ENCODE data around the gene EXOC2.

EXOC2 gene

DNA sequence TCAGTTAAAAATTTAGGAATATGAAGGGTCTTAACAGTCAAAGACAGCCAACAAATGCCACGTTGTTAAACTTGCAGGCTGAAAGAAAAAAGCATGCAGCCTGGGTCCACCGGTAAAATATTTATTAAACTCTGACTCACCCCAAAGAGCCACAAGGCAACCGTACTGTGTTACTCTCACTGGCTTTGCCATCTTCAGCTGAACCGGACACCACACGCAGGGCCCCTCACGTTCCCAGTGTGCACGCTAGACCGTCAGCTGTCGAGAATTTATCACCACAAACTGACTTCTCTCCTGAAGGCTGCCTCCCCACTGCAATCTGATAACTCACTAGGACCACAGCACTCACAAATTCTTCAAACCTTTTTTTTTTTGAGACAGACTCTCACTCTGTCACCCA, 66.7 kb downstream of the EXOC2 start (continued):
- TF ChIP-seq, protein P1, sequence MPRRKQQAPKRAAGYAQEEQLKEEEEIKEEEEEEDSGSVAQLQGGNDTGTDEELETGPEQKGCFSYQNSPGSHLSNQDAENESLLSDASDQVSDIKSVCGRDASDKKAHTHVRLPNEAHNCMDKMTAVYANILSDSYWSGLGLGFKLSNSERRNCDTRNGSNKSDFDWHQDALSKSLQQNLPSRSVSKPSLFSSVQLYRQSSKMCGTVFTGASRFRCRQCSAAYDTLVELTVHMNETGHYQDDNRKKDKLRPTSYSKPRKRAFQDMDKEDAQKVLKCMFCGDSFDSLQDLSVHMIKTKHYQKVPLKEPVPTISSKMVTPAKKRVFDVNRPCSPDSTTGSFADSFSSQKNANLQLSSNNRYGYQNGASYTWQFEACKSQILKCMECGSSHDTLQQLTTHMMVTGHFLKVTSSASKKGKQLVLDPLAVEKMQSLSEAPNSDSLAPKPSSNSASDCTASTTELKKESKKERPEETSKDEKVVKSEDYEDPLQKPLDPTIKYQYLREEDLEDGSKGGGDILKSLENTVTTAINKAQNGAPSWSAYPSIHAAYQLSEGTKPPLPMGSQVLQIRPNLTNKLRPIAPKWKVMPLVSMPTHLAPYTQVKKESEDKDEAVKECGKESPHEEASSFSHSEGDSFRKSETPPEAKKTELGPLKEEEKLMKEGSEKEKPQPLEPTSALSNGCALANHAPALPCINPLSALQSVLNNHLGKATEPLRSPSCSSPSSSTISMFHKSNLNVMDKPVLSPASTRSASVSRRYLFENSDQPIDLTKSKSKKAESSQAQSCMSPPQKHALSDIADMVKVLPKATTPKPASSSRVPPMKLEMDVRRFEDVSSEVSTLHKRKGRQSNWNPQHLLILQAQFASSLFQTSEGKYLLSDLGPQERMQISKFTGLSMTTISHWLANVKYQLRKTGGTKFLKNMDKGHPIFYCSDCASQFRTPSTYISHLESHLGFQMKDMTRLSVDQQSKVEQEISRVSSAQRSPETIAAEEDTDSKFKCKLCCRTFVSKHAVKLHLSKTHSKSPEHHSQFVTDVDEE (CRISPR knock-in tag; IDR thresholded peaks at IDR 0.05), result no peak

DNA sequence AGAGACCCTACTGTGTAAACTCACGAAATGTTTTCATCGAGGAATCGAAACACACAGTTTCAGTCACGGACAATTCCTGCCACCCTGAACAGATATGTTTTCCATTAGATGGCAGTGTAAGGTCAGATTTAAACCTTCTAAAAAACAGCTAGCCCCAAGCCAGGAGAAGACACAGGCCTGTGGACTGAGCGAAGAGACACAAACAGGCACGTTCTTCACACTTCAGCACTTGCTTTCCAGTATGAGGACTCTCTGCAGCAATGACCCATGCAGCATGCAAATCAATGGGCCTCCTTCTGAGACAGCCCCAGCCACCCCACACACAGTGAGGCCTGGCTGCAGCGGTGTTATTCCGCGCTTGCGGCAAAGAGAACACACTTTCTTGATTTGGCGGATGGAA, 68.0 kb downstream of the EXOC2 start:
- TF ChIP-seq, protein P2, sequence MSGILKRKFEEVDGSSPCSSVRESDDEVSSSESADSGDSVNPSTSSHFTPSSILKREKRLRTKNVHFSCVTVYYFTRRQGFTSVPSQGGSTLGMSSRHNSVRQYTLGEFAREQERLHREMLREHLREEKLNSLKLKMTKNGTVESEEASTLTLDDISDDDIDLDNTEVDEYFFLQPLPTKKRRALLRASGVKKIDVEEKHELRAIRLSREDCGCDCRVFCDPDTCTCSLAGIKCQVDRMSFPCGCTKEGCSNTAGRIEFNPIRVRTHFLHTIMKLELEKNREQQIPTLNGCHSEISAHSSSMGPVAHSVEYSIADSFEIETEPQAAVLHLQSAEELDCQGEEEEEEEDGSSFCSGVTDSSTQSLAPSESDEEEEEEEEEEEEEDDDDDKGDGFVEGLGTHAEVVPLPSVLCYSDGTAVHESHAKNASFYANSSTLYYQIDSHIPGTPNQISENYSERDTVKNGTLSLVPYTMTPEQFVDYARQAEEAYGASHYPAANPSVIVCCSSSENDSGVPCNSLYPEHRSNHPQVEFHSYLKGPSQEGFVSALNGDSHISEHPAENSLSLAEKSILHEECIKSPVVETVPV (CRISPR knock-in tag; IDR thresholded peaks at IDR 0.05), result no peak
- TF ChIP-seq GLIS3 (CRISPR knock-in tag; IDR thresholded peaks at IDR 0.05), result no peak
- TF ChIP-seq ZNF8 (CRISPR knock-in tag; IDR thresholded peaks at IDR 0.05), result no peak
- no peak for TF ChIP-seq ZNF70 (CRISPR knock-in tag; IDR thresholded peaks at IDR 0.05)
- no peak for TF ChIP-seq ZC3H10 (CRISPR knock-in tag; IDR thresholded peaks at IDR 0.05)
- no peak for TF ChIP-seq ISL1 (CRISPR knock-in tag; IDR thresholded peaks at IDR 0.05)
- no peak for TF ChIP-seq TOX (CRISPR knock-in tag; IDR thresholded peaks at IDR 0.05; ENCODE audit: borderline replicate concordance)
- TF ChIP-seq, protein P3, sequence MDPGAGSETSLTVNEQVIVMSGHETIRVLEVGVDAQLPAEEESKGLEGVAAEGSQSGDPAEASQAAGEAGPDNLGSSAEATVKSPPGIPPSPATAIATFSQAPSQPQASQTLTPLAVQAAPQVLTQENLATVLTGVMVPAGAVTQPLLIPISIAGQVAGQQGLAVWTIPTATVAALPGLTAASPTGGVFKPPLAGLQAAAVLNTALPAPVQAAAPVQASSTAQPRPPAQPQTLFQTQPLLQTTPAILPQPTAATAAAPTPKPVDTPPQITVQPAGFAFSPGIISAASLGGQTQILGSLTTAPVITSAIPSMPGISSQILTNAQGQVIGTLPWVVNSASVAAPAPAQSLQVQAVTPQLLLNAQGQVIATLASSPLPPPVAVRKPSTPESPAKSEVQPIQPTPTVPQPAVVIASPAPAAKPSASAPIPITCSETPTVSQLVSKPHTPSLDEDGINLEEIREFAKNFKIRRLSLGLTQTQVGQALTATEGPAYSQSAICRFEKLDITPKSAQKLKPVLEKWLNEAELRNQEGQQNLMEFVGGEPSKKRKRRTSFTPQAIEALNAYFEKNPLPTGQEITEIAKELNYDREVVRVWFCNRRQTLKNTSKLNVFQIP (CRISPR knock-in tag; IDR thresholded peaks at IDR 0.05; ENCODE audit: borderline replicate concordance, low read depth), result no peak
- no peak for TF ChIP-seq TCF4 (CRISPR knock-in tag; IDR thresholded peaks at IDR 0.05; ENCODE audit: borderline replicate concordance)
- TF ChIP-seq, protein P4, sequence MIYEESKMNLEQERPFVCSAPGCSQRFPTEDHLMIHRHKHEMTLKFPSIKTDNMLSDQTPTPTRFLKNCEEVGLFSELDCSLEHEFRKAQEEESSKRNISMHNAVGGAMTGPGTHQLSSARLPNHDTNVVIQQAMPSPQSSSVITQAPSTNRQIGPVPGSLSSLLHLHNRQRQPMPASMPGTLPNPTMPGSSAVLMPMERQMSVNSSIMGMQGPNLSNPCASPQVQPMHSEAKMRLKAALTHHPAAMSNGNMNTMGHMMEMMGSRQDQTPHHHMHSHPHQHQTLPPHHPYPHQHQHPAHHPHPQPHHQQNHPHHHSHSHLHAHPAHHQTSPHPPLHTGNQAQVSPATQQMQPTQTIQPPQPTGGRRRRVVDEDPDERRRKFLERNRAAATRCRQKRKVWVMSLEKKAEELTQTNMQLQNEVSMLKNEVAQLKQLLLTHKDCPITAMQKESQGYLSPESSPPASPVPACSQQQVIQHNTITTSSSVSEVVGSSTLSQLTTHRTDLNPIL (CRISPR knock-in tag; IDR thresholded peaks at IDR 0.05; ENCODE audit: low read depth), result no peak
- peak; percentile 41; the same call in 2 of the 3 replicates for ATAC-seq

DNA sequence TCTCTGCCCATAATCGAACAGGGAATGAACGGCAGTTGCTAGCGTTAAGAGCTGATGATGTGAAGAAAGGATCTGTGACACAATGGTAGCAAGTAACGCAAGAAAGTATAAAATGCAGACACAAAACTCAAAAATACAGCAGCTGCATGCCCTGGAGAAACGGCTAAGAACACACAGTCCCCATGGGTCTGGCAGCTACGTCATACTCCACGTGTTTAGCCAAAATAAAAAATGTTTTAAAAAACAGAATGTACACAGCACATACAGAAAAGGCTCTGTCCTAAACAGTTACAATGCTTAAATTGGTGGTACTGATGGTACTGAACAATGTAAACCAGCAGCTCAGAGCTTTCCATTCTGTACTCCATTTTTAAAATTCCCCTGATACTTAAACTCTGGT, 70.5 kb downstream of the EXOC2 start:
- TF ChIP-seq TOX (CRISPR knock-in tag; IDR thresholded peaks at IDR 0.05; ENCODE audit: borderline replicate concordance) (no peak), ISL1 (CRISPR knock-in tag; IDR thresholded peaks at IDR 0.05) (no peak), PPARA (CRISPR knock-in tag; IDR thresholded peaks at IDR 0.05; ENCODE audit: borderline replicate concordance) (no peak), ZC3H10 (CRISPR knock-in tag; IDR thresholded peaks at IDR 0.05) (no peak), ESRRG (CRISPR knock-in tag; IDR thresholded peaks at IDR 0.05) (no peak), ZNF565 (CRISPR knock-in tag; conservative IDR thresholded peaks at IDR 0.05; ENCODE audit: low read depth) (no peak), RARB (CRISPR knock-in tag; IDR thresholded peaks at IDR 0.05) (no peak), GLIS3 (CRISPR knock-in tag; IDR thresholded peaks at IDR 0.05) (no peak), TCF4 (CRISPR knock-in tag; IDR thresholded peaks at IDR 0.05; ENCODE audit: borderline replicate concordance) (no peak), CSDC2 (CRISPR knock-in tag; IDR thresholded peaks at IDR 0.05) (no peak), ZFP3 (CRISPR knock-in tag; IDR thresholded peaks at IDR 0.05) (no peak), ZFP30 (CRISPR knock-in tag; IDR thresholded peaks at IDR 0.05) (no peak)
- TF ChIP-seq, protein P3 (CRISPR knock-in tag; IDR thresholded peaks at IDR 0.05; ENCODE audit: borderline replicate concordance, low read depth), result no peak
- TF ChIP-seq, protein P1 (CRISPR knock-in tag; IDR thresholded peaks at IDR 0.05), result no peak
- TF ChIP-seq, protein P5, sequence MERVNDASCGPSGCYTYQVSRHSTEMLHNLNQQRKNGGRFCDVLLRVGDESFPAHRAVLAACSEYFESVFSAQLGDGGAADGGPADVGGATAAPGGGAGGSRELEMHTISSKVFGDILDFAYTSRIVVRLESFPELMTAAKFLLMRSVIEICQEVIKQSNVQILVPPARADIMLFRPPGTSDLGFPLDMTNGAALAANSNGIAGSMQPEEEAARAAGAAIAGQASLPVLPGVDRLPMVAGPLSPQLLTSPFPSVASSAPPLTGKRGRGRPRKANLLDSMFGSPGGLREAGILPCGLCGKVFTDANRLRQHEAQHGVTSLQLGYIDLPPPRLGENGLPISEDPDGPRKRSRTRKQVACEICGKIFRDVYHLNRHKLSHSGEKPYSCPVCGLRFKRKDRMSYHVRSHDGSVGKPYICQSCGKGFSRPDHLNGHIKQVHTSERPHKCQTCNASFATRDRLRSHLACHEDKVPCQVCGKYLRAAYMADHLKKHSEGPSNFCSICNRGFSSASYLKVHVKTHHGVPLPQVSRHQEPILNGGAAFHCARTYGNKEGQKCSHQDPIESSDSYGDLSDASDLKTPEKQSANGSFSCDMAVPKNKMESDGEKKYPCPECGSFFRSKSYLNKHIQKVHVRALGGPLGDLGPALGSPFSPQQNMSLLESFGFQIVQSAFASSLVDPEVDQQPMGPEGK (CRISPR knock-in tag; IDR thresholded peaks at IDR 0.05; ENCODE audit: borderline replicate concordance), result no peak
- TF ChIP-seq, protein P4 (CRISPR knock-in tag; IDR thresholded peaks at IDR 0.05; ENCODE audit: low read depth), result no peak
- TF ChIP-seq, protein P2 (CRISPR knock-in tag; IDR thresholded peaks at IDR 0.05), result no peak
- no peak for ATAC-seq

All from SK-N-SH treated with all-trans-retinoic acid at 6 μM for 48 hours (cell line).